Retinal pigment epithelial cell (primary cell): ENCODE measurements around the gene GXYLT2.

Source experiments
- DNase-seq: peaks from one replicate; pipeline ENCODE4 v3.0.0-alpha.2; 2010; ENCODE audit warnings: low read depth
- H3K4me3 ChIP-seq: 2 replicates; pipeline ENCODE4 v1.5.1; 2011; ENCODE audit warnings: mild to moderate bottlenecking, low read length, control low read depth, moderate library complexity
- TF ChIP-seq, protein P1 (sequence below): conservative IDR thresholded peaks from 2 replicates; pipeline ENCODE4 v1.5.1; 2011; ENCODE audit warnings: low read depth, low read length, control low read depth, inconsistent platforms

Gene GXYLT2

DNA sequence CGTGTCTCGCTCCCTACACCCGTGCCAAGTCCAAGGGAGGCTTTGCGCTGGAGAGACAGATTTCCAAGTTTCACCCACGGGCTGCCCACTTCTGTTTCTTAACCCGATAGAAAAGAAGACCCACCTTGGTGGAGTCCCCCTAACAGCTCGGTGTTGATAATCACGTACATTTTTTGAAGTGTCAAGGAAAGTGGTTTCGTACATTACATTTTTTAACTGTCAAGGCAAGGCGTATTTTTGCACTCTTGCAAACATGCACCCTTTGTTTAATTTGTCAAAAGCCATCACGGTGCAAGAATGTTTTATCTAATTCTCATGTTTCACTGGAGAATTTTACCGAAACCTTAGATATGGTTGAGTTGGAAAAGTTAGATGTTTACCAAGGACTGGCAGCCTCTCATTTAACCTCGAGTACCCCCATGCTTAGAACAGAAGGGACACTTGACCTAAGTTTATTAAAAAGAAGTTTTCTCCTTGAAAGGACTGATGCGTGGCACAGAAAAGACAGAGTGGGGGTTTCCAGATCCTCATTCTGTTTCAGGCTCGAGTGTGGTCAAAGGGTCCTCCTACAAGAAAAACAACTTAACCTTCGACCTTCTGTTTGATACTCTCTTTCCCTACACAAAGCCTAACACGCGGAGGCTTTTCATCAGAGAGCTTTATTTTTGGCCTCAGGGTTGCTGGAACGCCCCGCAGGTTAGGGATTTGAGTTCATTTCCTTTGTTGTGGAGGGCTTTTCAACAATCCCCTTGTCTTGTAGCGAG, 882 bp downstream of the GXYLT2 start:
- no peak for DNase-seq
- TF ChIP-seq, protein P1, sequence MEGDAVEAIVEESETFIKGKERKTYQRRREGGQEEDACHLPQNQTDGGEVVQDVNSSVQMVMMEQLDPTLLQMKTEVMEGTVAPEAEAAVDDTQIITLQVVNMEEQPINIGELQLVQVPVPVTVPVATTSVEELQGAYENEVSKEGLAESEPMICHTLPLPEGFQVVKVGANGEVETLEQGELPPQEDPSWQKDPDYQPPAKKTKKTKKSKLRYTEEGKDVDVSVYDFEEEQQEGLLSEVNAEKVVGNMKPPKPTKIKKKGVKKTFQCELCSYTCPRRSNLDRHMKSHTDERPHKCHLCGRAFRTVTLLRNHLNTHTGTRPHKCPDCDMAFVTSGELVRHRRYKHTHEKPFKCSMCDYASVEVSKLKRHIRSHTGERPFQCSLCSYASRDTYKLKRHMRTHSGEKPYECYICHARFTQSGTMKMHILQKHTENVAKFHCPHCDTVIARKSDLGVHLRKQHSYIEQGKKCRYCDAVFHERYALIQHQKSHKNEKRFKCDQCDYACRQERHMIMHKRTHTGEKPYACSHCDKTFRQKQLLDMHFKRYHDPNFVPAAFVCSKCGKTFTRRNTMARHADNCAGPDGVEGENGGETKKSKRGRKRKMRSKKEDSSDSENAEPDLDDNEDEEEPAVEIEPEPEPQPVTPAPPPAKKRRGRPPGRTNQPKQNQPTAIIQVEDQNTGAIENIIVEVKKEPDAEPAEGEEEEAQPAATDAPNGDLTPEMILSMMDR, result no peak
- peak overlapping the region; percentile 56 for H3K4me3 ChIP-seq

DNA sequence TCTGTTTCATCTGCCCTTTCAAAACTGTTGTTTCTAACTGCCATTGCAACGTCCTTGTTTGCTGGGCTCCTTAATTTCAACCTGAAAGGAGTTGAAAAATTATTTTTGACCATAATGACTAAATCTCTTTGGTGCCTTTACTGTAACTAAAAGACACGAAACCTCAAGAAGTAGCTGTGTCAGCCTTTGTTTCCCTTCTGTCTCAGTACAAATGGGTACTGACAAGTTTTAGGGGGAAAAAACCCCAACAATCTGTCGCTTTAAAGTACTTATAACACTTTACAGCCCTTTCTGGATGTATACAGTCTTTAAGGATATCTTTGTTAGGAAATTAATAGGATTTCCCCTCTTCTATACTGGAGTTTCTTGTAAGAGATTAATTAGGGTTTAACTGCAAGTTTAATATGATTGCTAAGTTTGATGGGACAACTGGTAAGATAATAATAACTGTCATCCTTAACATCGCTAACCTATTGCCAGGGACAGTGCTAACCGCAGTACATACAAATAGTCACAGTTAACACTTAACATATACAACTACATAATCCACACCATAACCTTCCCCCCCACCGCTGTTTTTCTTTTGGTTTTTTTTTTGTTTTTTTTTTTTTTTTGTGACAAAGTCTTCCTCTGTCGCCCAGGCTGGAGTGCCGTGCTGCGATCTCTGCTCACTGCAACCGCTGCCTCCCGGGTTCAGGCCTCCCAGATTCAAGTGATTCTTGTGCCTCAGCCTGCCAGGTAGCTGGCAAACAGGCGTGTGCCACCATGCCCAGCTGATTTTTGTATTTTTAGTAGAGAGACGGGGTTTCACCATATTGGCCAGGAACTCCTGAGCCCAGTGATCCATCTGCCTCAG, 1.7 kb downstream of the GXYLT2 start:
- DNase-seq, result no peak
- H3K4me3 ChIP-seq, result peak overlapping the region; percentile 56
- TF ChIP-seq, protein P1, result no peak

GRCh38 chr3:72890166-72890925, 2.5 kb downstream of the GXYLT2 start:
- DNase-seq, result no peak
- no peak overlapping the region for H3K4me3 ChIP-seq
- TF ChIP-seq, protein P1, result no peak

DNA sequence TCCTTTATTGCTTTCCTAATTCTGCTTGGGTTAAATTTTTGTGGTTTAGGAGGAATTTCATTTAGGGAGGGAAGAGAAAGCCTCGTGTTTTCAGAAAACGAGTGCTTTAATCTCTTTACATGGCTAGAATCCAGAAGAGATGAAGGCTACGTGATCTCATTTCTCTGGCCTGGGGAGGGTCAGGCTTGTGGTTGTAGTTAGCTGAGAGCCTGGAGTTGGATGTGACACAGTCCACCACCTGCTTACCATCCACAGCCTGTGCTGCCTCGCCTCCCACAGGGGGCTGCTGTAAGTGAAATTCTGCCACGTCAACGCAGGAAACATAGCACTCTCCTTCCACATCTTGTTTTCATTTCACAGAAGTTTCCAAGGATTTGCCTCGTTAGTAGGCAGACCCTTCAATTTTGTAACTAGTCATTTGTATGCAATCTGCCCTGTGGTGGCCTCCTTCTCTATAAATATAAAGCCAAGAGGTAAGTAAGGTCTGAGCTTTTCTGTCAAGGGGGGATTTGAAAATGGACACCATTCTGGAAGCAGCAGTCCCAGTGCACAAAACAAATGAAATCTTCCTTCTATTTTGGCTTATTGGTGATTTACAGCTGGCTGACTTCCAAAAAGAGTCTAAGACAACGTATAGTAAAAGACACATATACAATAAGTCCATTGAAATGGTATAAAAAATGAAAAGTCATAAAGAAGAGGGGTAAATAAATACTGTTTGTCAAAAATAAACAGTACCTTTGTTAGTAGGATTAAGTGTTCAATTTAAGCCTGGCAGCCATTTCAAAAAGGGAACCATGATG, 3.4 kb downstream of the GXYLT2 start:
- no peak overlapping the region for H3K4me3 ChIP-seq
- TF ChIP-seq, protein P1, result no peak

GRCh38 chr3:72892081-72892775, 4.4 kb downstream of the GXYLT2 start:
- no peak for DNase-seq
- TF ChIP-seq, protein P1, result no peak
- H3K4me3 ChIP-seq, result no peak overlapping the region

More for the DNA sequence above, 3.4 kb downstream of the GXYLT2 start:
- DNase-seq, result peak; percentile 87

DNA sequence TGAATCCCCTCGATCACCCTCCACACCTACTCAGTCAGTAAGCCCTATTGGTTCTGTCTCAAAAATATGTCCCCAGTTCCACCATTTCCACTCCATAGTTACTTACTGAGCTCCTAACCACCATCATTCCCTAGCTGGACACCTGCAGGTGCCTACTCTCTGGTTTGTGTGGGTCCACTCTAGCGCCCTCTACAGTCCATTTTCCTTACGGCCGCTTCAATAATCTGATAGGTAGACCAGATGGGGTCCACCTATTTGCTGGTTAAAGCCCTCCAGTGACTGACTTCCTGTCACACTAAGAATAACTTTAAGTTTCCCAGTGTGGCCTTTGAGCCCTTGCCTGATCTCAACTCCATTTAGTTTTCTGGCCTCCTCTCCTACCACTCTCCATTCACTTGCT, 5.0 kb downstream of the GXYLT2 start:
- TF ChIP-seq, protein P1, result peak; percentile 36
- H3K4me3 ChIP-seq, result no peak overlapping the region
- DNase-seq, result no peak
